ENCODE results near the gene PGM1.

PGM1 gene

DNA sequence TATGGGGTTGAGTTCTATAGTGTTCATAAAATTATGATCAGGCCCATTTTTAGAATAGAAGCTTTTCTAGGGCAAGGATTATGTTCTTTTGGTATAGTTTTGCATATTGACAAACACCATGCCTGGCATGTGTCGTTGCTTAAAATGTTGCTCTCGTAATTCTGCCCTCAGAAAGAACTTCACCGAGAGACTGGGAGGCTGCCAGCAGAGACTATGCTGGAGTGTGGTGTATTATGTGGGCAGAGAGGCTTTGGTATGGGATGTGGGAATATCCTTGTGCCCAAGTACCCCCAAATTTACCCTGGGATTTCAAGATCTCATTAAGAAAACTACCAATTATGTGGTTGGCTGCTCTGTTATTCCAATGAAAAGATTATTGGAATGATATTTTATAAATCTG lies 27.9 kb downstream of the PGM1 start:
- WGBS (ENCODE audit: insufficient coverage), result 94% methylated on average over 2 of the region's 3 CpGs

DNA sequence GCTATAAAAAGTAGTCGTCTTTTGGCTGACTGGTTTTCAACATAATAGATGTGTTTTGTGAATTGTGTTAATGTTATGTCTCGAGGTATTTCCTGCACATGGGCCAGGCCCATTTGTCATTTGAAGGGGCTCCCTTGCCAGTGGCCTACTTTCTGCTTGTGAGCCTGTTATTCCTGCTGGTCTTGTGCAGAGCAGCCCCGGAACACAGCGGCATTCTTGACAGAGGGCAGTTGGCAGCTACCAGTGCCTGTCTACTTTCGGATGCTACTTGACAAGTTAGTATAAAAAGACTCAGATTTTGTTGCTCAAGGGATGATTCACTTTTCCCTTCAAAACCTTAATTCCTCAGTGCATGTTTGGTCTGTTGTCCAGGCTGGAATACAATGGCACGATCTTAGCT lies 28.5 kb downstream of the PGM1 start:
- no peaks in the 10 kb centered on the region for H3K36me3 ChIP-seq (ENCODE audit: control insufficient read depth in 4 of 4, insufficient read depth in 4 of 4, low read length in 3 of 4)
- ChIA-PET POLR2A (no interaction called here), CTCF (no interaction called here)
- 92% methylated on average over 5 of the region's 6 CpGs for whole genome bisulfite sequencing (ENCODE audit: insufficient coverage)
- H3K9me3 ChIP-seq (ENCODE audit: control extremely low read depth in 1 of 5, control insufficient read depth in 4 of 5, insufficient read depth in 2 of 5, low read depth in 1 of 5, low read length in 4 of 5), result no peaks in the 10 kb centered on the region
- no peak overlapping the region for H3K27ac ChIP-seq (ENCODE audit: insufficient read depth in 1 of 2, low read depth in 1 of 2, low read length in 2 of 2, poor library complexity in 1 of 2, severe bottlenecking in 2 of 2)
- no peak overlapping the region for H3K4me3 ChIP-seq (ENCODE audit: control insufficient read depth in 1 of 7, extremely low read depth in 1 of 7, insufficient read depth in 4 of 7, low read depth in 2 of 7, low read length in 6 of 7)
- no peak for DNase-seq
- H3K27me3 ChIP-seq (replicated peaks in 2 of 5; ENCODE audit: control insufficient read depth in 4 of 5, insufficient read depth in 5 of 5, low read length in 4 of 5), result no peaks in the 10 kb centered on the region
- peaks cover 0 to 10% (median 3%) of the 10 kb centered on the region in 4 experiments for H3K4me1 ChIP-seq (ENCODE audit: control extremely low read depth in 1 of 4, control insufficient read depth in 4 of 4, insufficient read depth in 4 of 4, low read length in 3 of 4)

More for the DNA sequence above, 27.9 kb downstream of the PGM1 start:
- Histone ChIP-seq H3K27ac (ENCODE audit: insufficient read depth in 1 of 2, low read depth in 1 of 2, low read length in 2 of 2, poor library complexity in 1 of 2, severe bottlenecking in 2 of 2) (no peak overlapping the region), H3K27me3 (replicated peaks in 2 of 5; ENCODE audit: control insufficient read depth in 4 of 5, insufficient read depth in 5 of 5, low read length in 4 of 5) (no peaks in the 10 kb centered on the region), H3K4me3 (ENCODE audit: control insufficient read depth in 1 of 7, extremely low read depth in 1 of 7, insufficient read depth in 4 of 7, low read depth in 2 of 7, low read length in 6 of 7) (no peak overlapping the region), H3K36me3 (ENCODE audit: control insufficient read depth in 4 of 4, insufficient read depth in 4 of 4, low read length in 3 of 4) (no peaks in the 10 kb centered on the region), H3K4me1 (ENCODE audit: control extremely low read depth in 1 of 4, control insufficient read depth in 4 of 4, insufficient read depth in 4 of 4, low read length in 3 of 4) (peaks cover 0 to 7% (median 3%) of the 10 kb centered on the region in 4 experiments), H3K9me3 (ENCODE audit: control extremely low read depth in 1 of 5, control insufficient read depth in 4 of 5, insufficient read depth in 2 of 5, low read depth in 1 of 5, low read length in 4 of 5) (no peaks in the 10 kb centered on the region)
- CTCF ChIA-PET, result no interaction called here
- POLR2A ChIA-PET, result no interaction called here
- DNase-seq, result no peak

GRCh38 chr1:63622849-63623566 lies 29.8 kb downstream of the PGM1 start:
- POLR2A ChIA-PET, result no interaction called here
- H3K4me1 ChIP-seq (ENCODE audit: control extremely low read depth in 1 of 4, control insufficient read depth in 4 of 4, insufficient read depth in 4 of 4, low read length in 3 of 4), result peaks cover 0 to 10% (median 3%) of the 10 kb centered on the region in 4 experiments
- DNase-seq, result no peak
- no peaks in the 10 kb centered on the region for H3K36me3 ChIP-seq (ENCODE audit: control insufficient read depth in 4 of 4, insufficient read depth in 4 of 4, low read length in 3 of 4)
- no peak overlapping the region for H3K4me3 ChIP-seq (ENCODE audit: control insufficient read depth in 1 of 7, extremely low read depth in 1 of 7, insufficient read depth in 4 of 7, low read depth in 2 of 7, low read length in 6 of 7)
- 100% methylated on average over 6 of the region's 7 CpGs for WGBS (ENCODE audit: insufficient coverage)
- H3K9me3 ChIP-seq (ENCODE audit: control extremely low read depth in 1 of 5, control insufficient read depth in 4 of 5, insufficient read depth in 2 of 5, low read depth in 1 of 5, low read length in 4 of 5), result no peaks in the 10 kb centered on the region
- H3K27ac ChIP-seq (ENCODE audit: insufficient read depth in 1 of 2, low read depth in 1 of 2, low read length in 2 of 2, poor library complexity in 1 of 2, severe bottlenecking in 2 of 2), result no peak overlapping the region
- H3K27me3 ChIP-seq (replicated peaks in 2 of 5; ENCODE audit: control insufficient read depth in 4 of 5, insufficient read depth in 5 of 5, low read length in 4 of 5), result no peaks in the 10 kb centered on the region
- CTCF ChIA-PET, result interaction anchor here (0.8 to 0.9 kb wide), 2 partner anchors 10 to 623 kb away, joined by 3 read pairs; no protein-coding TSS in a partner anchor

- Histone ChIP-seq H3K27me3 (replicated peaks in 2 of 5; ENCODE audit: control insufficient read depth in 4 of 5, insufficient read depth in 5 of 5, low read length in 4 of 5) (no peaks in the 10 kb centered on the region), H3K4me3 (ENCODE audit: control insufficient read depth in 1 of 7, extremely low read depth in 1 of 7, insufficient read depth in 4 of 7, low read depth in 2 of 7, low read length in 6 of 7) (no peak overlapping the region), H3K27ac (ENCODE audit: insufficient read depth in 1 of 2, low read depth in 1 of 2, low read length in 2 of 2, poor library complexity in 1 of 2, severe bottlenecking in 2 of 2) (no peak overlapping the region), H3K36me3 (ENCODE audit: control insufficient read depth in 4 of 4, insufficient read depth in 4 of 4, low read length in 3 of 4) (no peaks in the 10 kb centered on the region), H3K4me1 (ENCODE audit: control extremely low read depth in 1 of 4, control insufficient read depth in 4 of 4, insufficient read depth in 4 of 4, low read length in 3 of 4) (peaks cover 0 to 10% (median 3%) of the 10 kb centered on the region in 4 experiments), H3K9me3 (ENCODE audit: control extremely low read depth in 1 of 5, control insufficient read depth in 4 of 5, insufficient read depth in 2 of 5, low read depth in 1 of 5, low read length in 4 of 5) (no peaks in the 10 kb centered on the region)
- 100% methylated on average over 3 of the region's 4 CpGs for WGBS (ENCODE audit: insufficient coverage)
- ChIA-PET POLR2A (no interaction called here), CTCF (interaction anchor here (0.8 kb wide), 1 partner anchor 622 kb away, joined by 3 read pairs; no protein-coding TSS in a partner anchor)
- DNase-seq, result no peak
Measured at GRCh38 chr1:63623952-63624351, 30.7 kb downstream of the PGM1 start.

GRCh38 chr1:63624911-63625310 lies 31.7 kb downstream of the PGM1 start:
- Histone ChIP-seq H3K36me3 (ENCODE audit: control insufficient read depth in 4 of 4, insufficient read depth in 4 of 4, low read length in 3 of 4) (peaks cover 0 to 5% (median 1%) of the 10 kb centered on the region in 4 experiments), H3K9me3 (ENCODE audit: control extremely low read depth in 1 of 5, control insufficient read depth in 4 of 5, insufficient read depth in 2 of 5, low read depth in 1 of 5, low read length in 4 of 5) (no peaks in the 10 kb centered on the region), H3K4me3 (ENCODE audit: control insufficient read depth in 1 of 7, extremely low read depth in 1 of 7, insufficient read depth in 4 of 7, low read depth in 2 of 7, low read length in 6 of 7) (no peak overlapping the region), H3K4me1 (ENCODE audit: control extremely low read depth in 1 of 4, control insufficient read depth in 4 of 4, insufficient read depth in 4 of 4, low read length in 3 of 4) (peaks cover 0 to 10% (median 3%) of the 10 kb centered on the region in 4 experiments), H3K27ac (ENCODE audit: insufficient read depth in 1 of 2, low read depth in 1 of 2, low read length in 2 of 2, poor library complexity in 1 of 2, severe bottlenecking in 2 of 2) (no peak overlapping the region), H3K27me3 (replicated peaks in 2 of 5; ENCODE audit: control insufficient read depth in 4 of 5, insufficient read depth in 5 of 5, low read length in 4 of 5) (no peaks in the 10 kb centered on the region)
- WGBS (ENCODE audit: insufficient coverage), result no CpG with 5 or more reads among the region's 1 CpG
- ChIA-PET CTCF (no interaction called here), POLR2A (no interaction called here)
- no peak for DNase-seq

DNA sequence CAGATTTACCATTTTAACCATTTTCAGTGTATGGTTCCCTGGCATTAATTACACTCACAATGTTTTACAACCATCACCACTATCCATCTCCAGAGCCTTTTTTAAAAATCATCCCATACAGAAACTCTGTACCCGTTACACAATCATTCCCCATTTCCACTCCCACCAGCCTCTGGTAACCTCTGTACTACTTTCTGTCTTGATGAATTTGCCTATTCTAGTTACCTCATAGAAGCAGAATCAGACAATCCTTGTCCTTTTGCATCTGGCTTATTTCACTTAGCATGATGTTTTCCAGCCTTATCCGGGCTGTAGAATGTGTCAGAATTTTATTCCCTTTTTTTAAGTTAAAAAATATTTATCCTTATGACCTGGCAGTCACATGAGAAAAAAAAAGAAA lies 33.0 kb downstream of the PGM1 start:
- 89% methylated on average over 1 of the region's 2 CpGs for WGBS (ENCODE audit: insufficient coverage)
- peaks cover 6 to 10% (median 8%) of the 10 kb centered on the region in 4 experiments for H3K36me3 ChIP-seq (ENCODE audit: control insufficient read depth in 4 of 4, insufficient read depth in 4 of 4, low read length in 3 of 4)
- H3K9me3 ChIP-seq (ENCODE audit: control extremely low read depth in 1 of 5, control insufficient read depth in 4 of 5, insufficient read depth in 2 of 5, low read depth in 1 of 5, low read length in 4 of 5), result no peaks in the 10 kb centered on the region
- ChIA-PET POLR2A (no interaction called here), CTCF (no interaction called here)
- DNase-seq, result no peak
- peaks cover 0 to 10% (median 3%) of the 10 kb centered on the region in 4 experiments for H3K4me1 ChIP-seq (ENCODE audit: control extremely low read depth in 1 of 4, control insufficient read depth in 4 of 4, insufficient read depth in 4 of 4, low read length in 3 of 4)
- no peak overlapping the region for H3K4me3 ChIP-seq (ENCODE audit: control insufficient read depth in 1 of 7, extremely low read depth in 1 of 7, insufficient read depth in 4 of 7, low read depth in 2 of 7, low read length in 6 of 7)
- no peak overlapping the region for H3K27ac ChIP-seq (ENCODE audit: insufficient read depth in 1 of 2, low read depth in 1 of 2, low read length in 2 of 2, poor library complexity in 1 of 2, severe bottlenecking in 2 of 2)
- H3K27me3 ChIP-seq (replicated peaks in 2 of 5; ENCODE audit: control insufficient read depth in 4 of 5, insufficient read depth in 5 of 5, low read length in 4 of 5), result no peaks in the 10 kb centered on the region

DNA sequence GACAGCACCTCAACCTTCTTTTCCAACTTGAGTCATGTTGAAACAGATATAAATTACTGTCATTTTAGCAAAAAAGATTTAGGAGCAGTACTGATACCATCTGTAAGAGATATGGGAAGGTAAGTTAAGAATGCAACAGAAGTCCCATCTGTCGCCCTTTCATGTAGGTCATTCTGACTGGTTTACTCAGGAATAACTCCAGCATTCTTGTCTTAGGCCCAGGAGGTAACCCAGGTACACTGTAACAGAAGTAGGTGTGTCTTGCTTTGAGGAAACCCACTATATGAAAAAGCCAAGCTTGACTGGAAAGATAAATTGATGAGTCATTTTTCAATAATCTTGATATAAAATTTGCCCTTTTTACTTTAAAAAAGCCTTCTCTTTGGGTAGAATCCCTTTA lies 35.4 kb downstream of the PGM1 start:
- H3K4me3 ChIP-seq (ENCODE audit: control insufficient read depth in 1 of 7, extremely low read depth in 1 of 7, insufficient read depth in 4 of 7, low read depth in 2 of 7, low read length in 6 of 7), result no peak overlapping the region
- POLR2A ChIA-PET, result no interaction called here
- no peaks in the 10 kb centered on the region for H3K9me3 ChIP-seq (ENCODE audit: control extremely low read depth in 1 of 5, control insufficient read depth in 4 of 5, insufficient read depth in 2 of 5, low read depth in 1 of 5, low read length in 4 of 5)
- H3K27me3 ChIP-seq (replicated peaks in 2 of 5; ENCODE audit: control insufficient read depth in 4 of 5, insufficient read depth in 5 of 5, low read length in 4 of 5), result no peaks in the 10 kb centered on the region
- WGBS (ENCODE audit: insufficient coverage), result 100% methylated on average over 1 of the region's 1 CpG
- H3K36me3 ChIP-seq (ENCODE audit: control insufficient read depth in 4 of 4, insufficient read depth in 4 of 4, low read length in 3 of 4), result peaks cover 7 to 26% (median 15%) of the 10 kb centered on the region in 4 experiments
- CTCF ChIA-PET, result no interaction called here
- H3K27ac ChIP-seq (ENCODE audit: insufficient read depth in 1 of 2, low read depth in 1 of 2, low read length in 2 of 2, poor library complexity in 1 of 2, severe bottlenecking in 2 of 2), result no peak overlapping the region
- DNase-seq, result no peak
- peaks cover 0 to 10% (median 3%) of the 10 kb centered on the region in 4 experiments for H3K4me1 ChIP-seq (ENCODE audit: control extremely low read depth in 1 of 4, control insufficient read depth in 4 of 4, insufficient read depth in 4 of 4, low read length in 3 of 4)

Measured in common myeloid progenitor, CD34-positive (primary cell).